Choroid plexus epithelial cell (primary cell): ENCODE results near the gene GALNT8.

Source experiments
- DNase-seq: peaks from one replicate; pipeline ENCODE4 v3.0.0-alpha.2; 2010; ENCODE audit warnings: low read depth
- H3K4me3 ChIP-seq: 2 replicates; pipeline ENCODE4 v1.5.1; 2011; ENCODE audit warnings: low read depth, mild to moderate bottlenecking, control low read depth, low read length, moderate library complexity
- TF ChIP-seq, protein P1 (sequence below): conservative IDR thresholded peaks from 2 replicates; pipeline ENCODE4 v1.5.1; 2011; ENCODE audit warnings: low read depth, mild to moderate bottlenecking, control low read depth, inconsistent platforms, low read length, moderate library complexity

The GALNT8 gene

DNA sequence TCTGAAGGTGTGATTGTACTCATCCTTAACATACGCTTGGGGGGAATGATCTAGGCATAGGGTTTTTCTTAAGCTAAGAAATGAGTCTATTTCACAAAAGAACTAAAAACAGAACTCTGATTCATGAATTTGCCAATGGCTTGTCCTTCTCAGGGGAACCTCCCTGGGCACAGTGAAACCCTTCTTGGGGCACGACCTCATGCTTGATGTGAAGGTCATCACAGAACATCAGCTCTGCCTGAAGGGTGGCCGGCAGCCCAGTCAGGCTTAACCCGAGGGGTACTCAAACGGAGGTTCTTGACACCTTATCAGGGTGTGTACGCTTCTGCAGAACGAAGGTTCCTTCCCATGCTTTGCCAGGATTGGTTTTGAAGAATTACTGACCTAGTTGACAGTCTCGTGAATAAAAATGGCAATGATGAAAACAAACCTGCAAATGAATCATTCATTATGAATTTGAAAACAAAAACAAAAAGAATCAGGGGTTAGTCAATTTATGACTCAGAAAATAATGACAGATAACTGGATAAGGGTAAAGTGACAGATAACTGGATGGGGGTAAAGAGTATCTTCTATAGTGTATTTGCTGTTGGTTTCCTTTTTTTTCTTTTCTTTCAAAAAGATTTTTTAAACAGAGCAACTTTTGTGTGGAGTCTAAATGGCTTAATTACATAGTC is 86.4 kb downstream of the GALNT8 start:
- TF ChIP-seq, protein P1, sequence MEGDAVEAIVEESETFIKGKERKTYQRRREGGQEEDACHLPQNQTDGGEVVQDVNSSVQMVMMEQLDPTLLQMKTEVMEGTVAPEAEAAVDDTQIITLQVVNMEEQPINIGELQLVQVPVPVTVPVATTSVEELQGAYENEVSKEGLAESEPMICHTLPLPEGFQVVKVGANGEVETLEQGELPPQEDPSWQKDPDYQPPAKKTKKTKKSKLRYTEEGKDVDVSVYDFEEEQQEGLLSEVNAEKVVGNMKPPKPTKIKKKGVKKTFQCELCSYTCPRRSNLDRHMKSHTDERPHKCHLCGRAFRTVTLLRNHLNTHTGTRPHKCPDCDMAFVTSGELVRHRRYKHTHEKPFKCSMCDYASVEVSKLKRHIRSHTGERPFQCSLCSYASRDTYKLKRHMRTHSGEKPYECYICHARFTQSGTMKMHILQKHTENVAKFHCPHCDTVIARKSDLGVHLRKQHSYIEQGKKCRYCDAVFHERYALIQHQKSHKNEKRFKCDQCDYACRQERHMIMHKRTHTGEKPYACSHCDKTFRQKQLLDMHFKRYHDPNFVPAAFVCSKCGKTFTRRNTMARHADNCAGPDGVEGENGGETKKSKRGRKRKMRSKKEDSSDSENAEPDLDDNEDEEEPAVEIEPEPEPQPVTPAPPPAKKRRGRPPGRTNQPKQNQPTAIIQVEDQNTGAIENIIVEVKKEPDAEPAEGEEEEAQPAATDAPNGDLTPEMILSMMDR, result no peak
- H3K4me3 ChIP-seq, result no peak overlapping the region
- DNase-seq, result no peak

DNA sequence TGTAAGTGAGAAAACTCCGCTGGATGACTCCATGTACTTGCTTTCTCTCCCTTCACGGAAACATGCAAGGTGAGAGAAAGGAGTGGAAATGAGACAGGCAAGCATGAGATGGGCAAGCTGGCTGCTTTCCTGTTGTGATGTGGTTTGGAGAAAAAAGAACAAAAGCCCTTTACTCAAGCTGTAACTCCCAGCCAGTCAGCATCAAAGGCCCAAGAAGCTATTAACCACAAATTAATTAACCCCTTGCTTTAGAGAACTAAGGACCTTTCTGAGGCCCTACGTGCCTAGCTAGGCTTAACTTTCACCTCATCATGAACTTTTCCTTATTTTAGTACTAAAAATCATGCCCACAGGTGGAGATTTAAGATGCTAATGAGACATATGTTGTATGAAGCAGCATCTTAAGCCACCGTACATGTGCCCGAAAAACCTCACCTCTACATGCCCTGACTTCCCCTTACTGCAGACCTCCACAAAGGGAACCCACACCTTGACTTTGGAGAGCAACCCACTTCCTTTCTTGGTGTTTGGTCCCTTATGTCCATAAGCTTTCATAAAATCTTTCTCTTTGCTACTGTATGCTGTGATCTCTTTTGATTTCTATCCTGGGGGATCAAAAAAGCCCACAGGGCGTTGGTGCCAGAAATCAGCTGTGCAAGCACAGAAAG is 87.0 kb downstream of the GALNT8 start:
- TF ChIP-seq, protein P1, result no peak

DNA sequence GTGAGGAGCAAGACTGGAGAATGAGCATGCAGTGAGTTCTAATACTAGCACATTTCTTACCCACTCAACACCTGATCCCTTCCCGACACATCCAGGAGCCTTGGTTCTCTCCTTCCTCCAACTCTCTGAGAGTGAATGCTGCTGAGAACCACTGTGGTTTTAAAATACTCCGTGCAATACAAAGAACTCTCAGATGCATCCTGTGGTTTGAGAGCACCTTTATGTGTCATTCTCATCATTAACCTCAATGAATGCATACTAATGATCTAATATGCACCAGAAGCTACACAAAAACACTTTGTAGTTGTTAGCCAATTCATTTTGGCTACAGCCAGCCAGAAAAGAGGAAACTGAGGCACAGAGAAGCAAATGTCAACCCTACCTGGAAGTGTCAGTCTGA is 87.6 kb downstream of the GALNT8 start:
- DNase-seq, result no peak
- TF ChIP-seq, protein P1, result no peak

More for the DNA sequence above, 87.0 kb downstream of the GALNT8 start:
- H3K4me3 ChIP-seq, result no peak overlapping the region
- DNase-seq, result no peak

DNA sequence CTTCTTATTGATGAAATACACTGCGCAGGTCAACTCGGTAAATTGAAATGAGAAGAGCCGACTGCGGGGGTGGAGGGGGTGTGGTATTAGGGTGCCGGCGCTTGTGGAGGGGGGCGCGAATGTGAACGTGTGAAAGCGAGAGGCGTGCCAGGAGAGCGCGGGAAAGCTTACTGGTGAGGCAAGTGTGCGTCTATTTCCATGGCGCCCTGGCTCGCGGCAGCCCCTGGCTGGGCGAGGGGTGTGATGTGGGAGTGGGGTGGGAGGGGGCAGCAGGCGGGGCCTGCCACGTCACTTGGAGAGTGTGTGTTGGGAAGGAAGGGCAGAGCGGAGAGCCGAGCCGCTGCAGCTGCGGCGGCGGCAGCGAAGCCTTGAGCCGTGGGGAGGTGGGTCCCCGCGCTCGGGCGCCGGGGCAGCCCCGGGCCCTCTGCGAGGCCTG is 88.8 kb downstream of the GALNT8 start:
- H3K4me3 ChIP-seq, result no peak overlapping the region
- TF ChIP-seq, protein P1, result no peak
- DNase-seq, result no peak

More for the DNA sequence above, 87.6 kb downstream of the GALNT8 start:
- no peak overlapping the region for H3K4me3 ChIP-seq

DNA sequence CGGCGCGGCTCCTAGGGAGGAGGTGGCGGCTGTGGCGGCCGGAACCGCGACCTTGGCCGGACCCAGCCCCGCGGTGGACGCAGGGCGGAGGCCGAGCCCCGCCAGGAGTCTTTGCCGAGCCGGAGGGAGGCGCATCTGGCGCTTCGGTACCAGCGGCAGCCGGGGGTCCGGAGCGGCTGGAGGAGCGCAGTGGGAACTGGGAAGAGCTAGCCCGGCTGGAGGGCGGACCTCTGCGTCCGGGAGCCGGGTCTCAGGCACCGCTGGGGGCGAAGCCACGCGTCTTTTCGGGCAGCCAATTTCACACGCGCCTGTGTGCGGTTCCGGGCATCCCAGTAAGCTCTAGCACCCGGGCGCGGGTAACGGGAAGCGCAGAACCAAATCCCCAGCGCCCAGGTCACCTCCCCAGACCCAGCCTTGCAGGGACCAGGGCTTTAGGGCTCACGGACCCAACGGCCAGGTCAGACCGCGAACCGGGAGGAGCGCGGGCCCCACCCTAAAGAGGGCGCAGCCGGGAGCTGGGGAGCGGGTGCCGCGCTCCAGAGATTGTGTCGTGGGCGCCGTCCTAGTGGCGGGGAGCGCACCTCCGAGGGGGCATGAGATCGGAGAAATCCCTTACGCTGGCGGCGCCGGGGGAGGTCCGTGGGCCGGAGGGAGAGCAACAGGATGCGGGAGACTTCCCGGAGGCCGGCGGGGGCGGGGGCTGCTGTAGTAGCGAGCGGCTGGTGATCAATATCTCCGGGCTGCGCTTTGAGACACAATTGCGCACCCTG is 89.4 kb downstream of the GALNT8 start:
- H3K4me3 ChIP-seq, result no peak overlapping the region
- DNase-seq, result no peak
- TF ChIP-seq, protein P1, result no peak

DNA sequence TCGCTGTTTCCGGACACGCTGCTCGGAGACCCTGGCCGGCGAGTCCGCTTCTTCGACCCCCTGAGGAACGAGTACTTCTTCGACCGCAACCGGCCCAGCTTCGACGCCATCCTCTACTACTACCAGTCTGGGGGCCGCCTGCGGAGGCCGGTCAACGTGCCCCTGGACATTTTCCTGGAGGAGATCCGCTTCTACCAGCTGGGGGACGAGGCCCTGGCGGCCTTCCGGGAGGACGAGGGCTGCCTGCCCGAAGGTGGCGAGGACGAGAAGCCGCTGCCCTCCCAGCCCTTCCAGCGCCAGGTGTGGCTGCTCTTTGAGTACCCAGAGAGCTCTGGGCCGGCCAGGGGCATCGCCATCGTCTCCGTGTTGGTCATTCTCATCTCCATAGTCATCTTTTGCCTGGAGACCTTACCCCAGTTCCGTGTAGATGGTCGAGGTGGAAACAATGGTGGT is 90.0 kb downstream of the GALNT8 start:
- H3K4me3 ChIP-seq, result no peak overlapping the region
- DNase-seq, result no peak
- TF ChIP-seq, protein P1, result no peak
